T-helper 2 cell (primary cell): Measurements from ENCODE around the gene ADAMTS19.
A peak's percentile ranks its signal among the peaks of the same experiment; 100 is the strongest.

ENCODE experiments used
- DNase-seq, 5 experiments: peaks; one replicate each; pipeline versions ENCODE4 v3.0.0 to v3.0.0-alpha.2; 2012 to 2022

ADAMTS19 gene

DNA sequence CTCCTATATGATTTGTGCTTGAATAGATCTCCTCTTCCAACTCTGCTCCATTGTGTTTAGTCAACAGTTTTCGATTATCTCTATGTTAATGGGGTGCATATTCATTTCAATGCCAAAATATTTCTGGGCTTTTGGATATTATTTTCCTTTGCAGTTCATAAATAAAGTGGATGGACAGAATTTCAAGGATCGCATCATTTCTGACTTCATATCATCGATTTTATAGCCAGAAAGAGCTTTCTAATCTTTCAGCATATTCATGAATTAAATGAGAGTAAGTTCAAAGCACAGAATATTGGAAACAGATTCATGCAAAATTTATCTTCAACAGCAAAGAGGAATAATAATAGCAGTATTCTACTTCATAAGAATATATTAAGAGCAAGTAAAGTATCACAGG, 227.8 kb downstream of the ADAMTS19 start:
- no peak for DNase-seq

- DNase-seq = no peak
Observed at GRCh38 chr5:129689045-129689444, 228.9 kb downstream of the ADAMTS19 start.

DNA sequence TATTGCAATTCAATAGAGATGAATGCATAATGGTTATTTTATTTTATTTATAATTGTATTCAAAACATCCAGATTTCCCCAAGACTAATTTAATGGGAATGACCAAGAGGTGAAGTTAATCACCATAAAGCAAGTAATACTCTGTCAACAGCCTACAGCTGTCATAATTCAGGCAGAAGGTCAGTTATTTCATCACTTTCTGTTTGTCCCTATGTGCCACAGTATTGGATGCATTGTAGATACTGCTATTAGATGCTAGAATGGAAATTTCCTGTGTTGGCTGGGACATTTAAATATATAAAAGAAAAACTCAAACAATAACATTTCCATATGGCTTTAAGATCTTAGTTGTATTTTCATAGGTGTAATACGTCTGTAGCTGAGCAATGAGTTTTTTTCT, 231.1 kb downstream of the ADAMTS19 start:
- DNase-seq = no peak

- no peak for DNase-seq
Observed at GRCh38 chr5:129696636-129697035, 236.5 kb downstream of the ADAMTS19 start.

- no peak for DNase-seq
Observed at GRCh38 chr5:129698661-129699060, 238.6 kb downstream of the ADAMTS19 start.

DNA sequence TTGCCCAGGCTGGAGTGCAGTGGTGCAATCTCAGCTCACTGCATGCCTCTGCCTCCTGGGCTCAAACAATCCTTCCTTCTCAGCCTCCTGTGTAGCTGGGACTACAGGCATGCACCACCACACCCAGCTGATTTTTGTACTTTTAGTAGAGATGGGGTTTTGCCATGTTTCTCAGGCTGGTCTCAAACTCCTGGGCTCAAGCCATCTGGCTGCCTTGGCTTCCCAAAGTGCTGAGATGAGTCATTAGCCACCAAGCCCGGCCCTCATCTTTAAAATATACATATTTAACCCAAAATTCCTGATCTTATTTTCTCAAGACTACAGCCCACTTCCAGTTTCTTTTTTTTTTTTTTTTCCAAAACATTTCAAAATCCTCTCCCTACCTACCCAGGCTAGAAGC, 256.1 kb downstream of the ADAMTS19 start:
- DNase-seq = no peak

GRCh38 chr5:129716651-129717050, 256.6 kb downstream of the ADAMTS19 start:
- DNase-seq = no peak

DNA sequence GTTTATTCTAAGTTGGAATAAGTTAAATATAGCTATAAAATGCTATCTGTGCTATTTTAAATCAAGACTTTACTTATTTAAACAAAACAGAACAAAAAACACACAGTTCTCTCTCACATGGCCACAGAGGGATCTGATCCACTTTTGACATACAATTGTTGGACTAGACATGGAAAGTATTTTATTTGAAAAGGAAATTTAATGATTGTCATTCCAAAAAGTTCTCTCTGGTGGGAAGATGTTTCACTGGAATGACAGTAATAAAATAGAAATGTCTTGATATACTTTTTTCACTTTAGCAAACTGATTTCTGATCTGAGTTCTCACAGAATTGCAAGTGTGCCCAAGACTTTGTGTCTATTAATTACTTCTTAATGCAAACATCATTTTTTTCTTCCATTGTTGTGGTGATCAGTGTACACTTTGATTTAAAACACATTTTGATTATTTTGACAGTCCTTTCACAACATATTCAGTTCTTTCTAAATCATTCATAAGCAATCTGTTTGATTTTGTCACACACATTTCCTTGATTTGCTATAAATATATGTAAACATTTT, 257.7 kb downstream of the ADAMTS19 start:
- DNase-seq = no peak

DNA sequence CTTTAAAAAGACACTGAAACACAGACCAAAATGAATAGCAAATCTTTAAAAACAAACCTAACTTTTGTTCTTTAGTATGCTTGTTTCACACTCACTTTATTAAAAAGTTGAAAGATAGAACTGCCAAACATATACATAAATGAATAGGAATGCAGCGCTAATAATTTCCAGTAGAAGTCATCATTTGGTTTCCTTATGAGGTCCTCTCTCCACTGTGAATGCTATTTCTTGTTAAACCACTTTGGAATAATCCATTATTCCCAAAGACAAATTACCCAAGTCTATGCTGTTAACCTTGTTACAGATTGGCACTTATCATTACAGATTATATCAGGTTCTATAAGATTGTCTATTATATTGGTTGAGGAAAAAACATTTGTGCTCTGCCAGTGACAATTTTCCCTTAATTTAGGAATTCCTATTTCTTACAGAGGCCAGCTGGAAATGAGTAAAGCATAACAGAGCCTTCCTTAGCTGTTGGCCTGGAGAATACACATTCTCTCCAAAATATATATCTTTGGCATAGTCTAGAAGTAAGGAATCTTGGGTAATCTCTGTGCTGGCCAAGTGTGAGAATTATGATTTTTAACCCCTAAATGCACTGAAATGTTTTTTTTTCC, 258.5 kb downstream of the ADAMTS19 start:
- DNase-seq = no peak

DNA sequence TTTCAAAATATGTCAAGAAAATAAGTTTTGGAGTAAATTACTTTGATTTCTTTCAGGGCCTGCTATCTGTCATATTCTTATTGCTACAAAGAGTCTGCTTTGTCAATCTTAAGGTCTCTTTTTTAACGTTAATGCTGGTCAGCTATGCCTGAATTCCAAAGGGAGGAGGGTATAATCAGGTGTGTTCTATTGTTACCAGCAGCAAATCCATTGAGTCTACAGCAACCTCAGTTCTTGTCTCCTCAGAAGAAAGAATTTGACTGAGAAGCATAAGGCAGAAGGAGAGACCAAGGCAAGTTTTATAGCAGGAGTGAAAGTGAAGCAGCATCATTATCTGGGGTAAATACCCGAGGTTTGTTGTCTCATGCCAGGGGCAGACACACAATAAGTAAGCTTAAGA, 264.1 kb downstream of the ADAMTS19 start:
- DNase-seq = no peak

DNA sequence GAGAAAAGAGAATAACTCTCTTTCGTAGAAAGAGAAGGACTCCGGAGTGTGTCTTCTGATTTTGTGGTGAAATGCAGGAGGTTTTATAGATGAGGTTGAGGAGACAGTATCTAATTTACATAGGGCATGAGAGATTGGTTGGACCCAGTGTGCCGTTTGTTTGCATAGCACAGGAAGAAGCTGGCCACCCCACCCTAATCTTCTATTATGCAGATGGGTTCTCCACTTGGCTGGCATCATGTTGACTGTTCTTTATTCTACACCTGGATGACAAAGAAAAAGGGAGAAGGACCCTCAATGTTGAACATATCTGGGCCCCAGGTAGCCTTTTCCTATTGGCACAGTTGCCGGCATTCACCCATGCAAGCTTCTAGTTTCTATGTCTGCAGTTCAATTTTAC, 264.5 kb downstream of the ADAMTS19 start:
- no peak for DNase-seq

- no peak for DNase-seq
Observed at GRCh38 chr5:129739773-129740172, 279.7 kb downstream of the ADAMTS19 start.

DNA sequence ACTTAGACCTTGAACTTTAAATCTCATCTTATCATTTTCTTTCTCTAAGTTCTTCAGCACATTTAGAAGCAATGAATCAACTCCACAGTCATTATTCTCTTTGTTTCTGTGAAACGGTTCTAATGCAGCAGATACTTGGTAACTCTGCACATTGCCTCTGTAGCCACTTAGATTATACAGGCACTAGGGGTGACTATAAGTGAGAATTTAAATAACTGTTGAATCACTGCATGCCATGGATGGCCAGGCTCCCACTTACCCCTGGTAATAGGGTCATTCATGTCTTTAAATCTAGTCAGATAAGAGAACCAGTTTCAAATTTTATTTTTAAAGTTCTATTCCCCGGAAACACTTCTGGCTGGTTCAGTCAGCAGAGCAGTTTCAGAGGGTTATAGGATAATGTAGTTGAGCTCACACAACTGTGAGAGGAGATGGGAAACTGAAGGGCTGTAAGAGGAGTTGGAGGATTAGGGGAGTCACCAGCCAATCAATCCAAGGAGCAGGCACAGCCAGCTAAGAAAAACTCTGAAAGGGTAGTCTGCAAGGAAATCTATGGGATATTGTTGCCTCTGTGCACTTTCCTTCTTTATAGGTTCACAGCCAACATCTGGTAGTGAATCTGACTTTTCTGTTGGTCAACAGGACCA, 283.6 kb downstream of the ADAMTS19 start:
- DNase-seq = no peak

DNA sequence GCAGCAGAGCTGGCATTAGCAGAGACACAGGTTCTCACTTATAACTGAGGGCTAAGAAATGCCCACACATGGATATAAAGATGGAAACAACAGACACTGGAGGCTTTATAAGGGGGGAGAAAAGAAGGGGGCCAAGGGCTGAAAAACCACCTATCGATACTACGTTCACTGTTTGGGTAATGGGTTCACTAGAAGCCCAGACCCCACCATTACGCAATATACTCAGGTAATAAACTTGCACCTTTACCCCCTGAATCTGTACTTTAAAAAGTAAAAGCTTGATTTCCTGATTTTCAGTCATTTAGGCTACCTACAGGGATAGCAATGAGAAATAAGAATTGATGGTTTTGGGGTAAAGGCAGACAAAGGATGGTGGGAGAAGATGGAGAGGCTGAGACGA, 285.9 kb downstream of the ADAMTS19 start:
- DNase-seq = no peak

GRCh38 chr5:129746876-129747275, 286.8 kb downstream of the ADAMTS19 start:
- no peak for DNase-seq

GRCh38 chr5:129747572-129748407, 287.7 kb downstream of the ADAMTS19 start, which contains the start of gene MINAR2:
Gene MINAR2 (plus strand): TSS chr5:129748094. CDS start chr5:129748191, 97 bp downstream.
- DNase-seq = no peak

DNA sequence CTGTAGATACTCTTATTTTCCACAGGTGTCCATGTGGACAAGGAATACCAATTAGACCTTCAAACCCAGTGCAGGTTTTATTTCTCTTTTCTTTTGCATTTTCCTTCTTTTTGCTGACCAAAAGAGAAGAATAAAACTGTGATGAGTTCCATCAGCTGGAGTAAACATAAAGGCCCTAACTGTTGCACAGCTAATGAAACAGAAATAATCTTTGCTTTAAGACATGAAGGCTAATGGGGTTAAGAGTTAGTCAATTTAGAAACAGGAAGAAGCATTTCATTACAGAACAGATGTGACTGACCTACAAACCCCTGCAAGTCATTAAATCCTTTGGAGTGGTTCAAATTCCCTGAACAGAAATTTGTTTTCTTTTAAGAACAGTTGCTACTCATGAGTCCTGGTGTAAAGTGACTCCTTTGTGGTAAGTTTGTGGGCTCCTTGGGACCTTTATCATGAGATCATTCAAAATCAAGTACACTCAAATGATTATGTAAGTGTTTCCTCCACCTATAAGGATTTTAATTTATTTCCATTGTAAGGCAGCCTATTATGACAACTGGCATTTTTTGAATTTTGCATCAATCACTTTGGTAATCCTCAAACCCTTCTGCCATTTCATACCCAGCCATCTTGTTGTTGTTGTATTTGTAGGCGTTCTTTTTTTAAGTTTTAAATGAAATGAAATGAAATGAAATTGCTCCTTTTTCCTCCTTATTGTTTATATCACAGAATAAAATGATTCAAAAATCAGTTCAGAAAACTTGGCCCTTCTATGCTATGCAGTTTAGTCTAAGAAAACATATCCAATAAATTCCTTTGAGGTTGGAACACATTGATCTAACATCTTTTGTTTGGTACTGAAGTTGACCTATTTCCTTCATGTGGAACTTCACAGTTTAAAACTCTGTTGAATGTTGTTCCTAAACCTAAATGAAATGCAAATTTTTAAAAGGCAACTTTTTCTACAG, 289.1 kb downstream of the ADAMTS19 start:
- no peak for DNase-seq

GRCh38 chr5:129760636-129761325, 300.7 kb downstream of the ADAMTS19 start:
- DNase-seq = no peak

GRCh38 chr5:129763651-129764050, 303.6 kb downstream of the ADAMTS19 start:
- no peak for DNase-seq

GRCh38 chr5:129766798-129767197, 306.7 kb downstream of the ADAMTS19 start:
- no peak for DNase-seq

DNA sequence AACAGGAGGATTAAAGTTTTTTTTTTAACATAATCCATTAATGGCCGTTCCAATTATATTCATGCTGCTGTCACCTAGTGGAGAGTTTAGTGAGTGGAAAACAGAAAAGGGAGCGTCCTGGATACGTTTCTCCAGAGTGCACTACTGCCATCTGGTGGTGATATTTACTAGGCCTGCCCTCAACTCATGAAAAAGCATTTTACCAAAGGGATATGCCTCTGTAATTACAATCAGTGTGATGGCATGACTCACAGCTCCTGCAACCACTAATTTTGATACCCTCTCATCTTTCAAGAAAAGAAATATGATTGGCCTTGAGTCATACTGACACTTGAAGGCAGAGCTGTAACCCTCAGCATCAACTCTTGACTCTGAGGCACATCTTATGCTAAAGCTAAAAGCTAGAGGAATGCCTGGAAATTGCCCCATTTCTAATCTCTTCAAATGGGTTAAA, 307.9 kb downstream of the ADAMTS19 start:
- DNase-seq = peak in 4 of 5 experiments; percentile 3 to 67 (median 22)
